Stomach (tissue), 9 donors: Measurements from ENCODE around the gene MYL7. TPM values are rescaled to one million over a fixed set of nuclear protein-coding genes. Genes with fewer than 3 reads are reported as not detected.

ENCODE experiments used
- DNase-seq, 2 donors: peaks; one replicate each; pipeline versions ENCODE4 v3.0.0 to v3.0.0-alpha.2; 2013 to 2019
- H3K27ac ChIP-seq, 5 donors: fragments of 200-600 bp in 4 of 5; sonication (generic) in 4 of 5; one replicate each; pipeline ENCODE4 v1.5.1; 2013 to 2019; ENCODE audit warnings: mild to moderate bottlenecking in 1 of 5, moderate library complexity in 1 of 5
- H3K27me3 ChIP-seq, 3 donors: fragments of 200-600 bp; sonication (generic); one replicate each; pipeline ENCODE4 v1.5.1; 2017 to 2019; ENCODE audit warnings: mixed run types in 1 of 3
- H3K36me3 ChIP-seq, 4 donors: fragments of 200-600 bp; sonication (generic); 1 replicate in 3 of 4; 2 replicates in 1 of 4; pipeline ENCODE4 v1.5.1; 2016 to 2019
- H3K4me1 ChIP-seq, 4 donors: fragments of 200-600 bp; sonication (generic); one replicate each; pipeline ENCODE4 v1.5.1; 2016 to 2019
- H3K4me3 ChIP-seq, 4 donors: fragments of 200-600 bp; sonication (generic) in 3 of 4; one replicate each; pipeline ENCODE4 v1.5.1; 2016 to 2019; ENCODE audit warnings: mild to moderate bottlenecking in 1 of 4
- H3K9me3 ChIP-seq, 4 donors: fragments of 200-600 bp; sonication (generic); one replicate each; pipeline ENCODE4 v1.5.1; 2016 to 2019
- CTCF ChIP-seq, 7 experiments: fragments of 450-650 bp in 4 of 7; fragments of 200-600 bp in 3 of 7; sonication (generic) in 3 of 7; IDR thresholded peaks; one replicate each; pipeline ENCODE4 v1.5.1; 2016 to 2019; ENCODE audit warnings: antibody characterized with exemption in 7 of 7, control low read depth in 2 of 7, mild to moderate bottlenecking in 1 of 7
- EP300 ChIP-seq: sonication (generic); formaldehyde crosslinking; IDR thresholded peaks from one replicate; pipeline ENCODE4 v1.6.1; 2017; ENCODE audit warnings: antibody characterized with exemption
- POLR2A ChIP-seq, 4 donors: fragments of 450-650 bp; IDR thresholded peaks; one replicate each; pipeline ENCODE4 v1.6.1; 2016; ENCODE audit warnings: antibody characterized with exemption in 4 of 4, control low read depth in 2 of 4, mild to moderate bottlenecking in 1 of 4, moderate library complexity in 1 of 4
- POLR2AphosphoS5 ChIP-seq, 3 donors: sonication (generic); formaldehyde crosslinking; IDR thresholded peaks; one replicate each; pipeline ENCODE4 v1.6.1; 2016; ENCODE audit warnings: antibody characterized with exemption in 3 of 3
- WGBS, 5 donors: extraction: QIAGEN DNeasy Blood & Tissue Kit in 3 of 5; methylation state at CpG; one replicate each; pipeline versions ENCODE4 v1.1.5 to v1.1.7; 2013 to 2018; 5-methylcytosine and 5-hydroxymethylcytosine counted together
- intact Hi-C: fragments of 100-400 bp; cut with DNase I; formaldehyde crosslinking; loops from one replicate; pipeline ENCODE4 v1.15.1; 2023; ENCODE audit warnings: low total_unique reads
- polyA plus RNA-seq, 3 donors: library from polyadenylated mRNA; stranded (reverse); fragments of 200-250 nt; gene quantifications; one replicate each; pipeline ENCODE4 v1.2.3, GENCODE V29; 2013
- total RNA-seq, 5 donors: library from RNA; depleted of rRNA; stranded (reverse); fragments of >200 nt; gene quantifications; one replicate each; pipeline versions ENCODE4 v1.1.0 to v1.2.3, GENCODE V29; 2014 to 2016
- donor health status: healthy with polysubstance abuse.
- donor health status: Bipolar disorder and iron deficiency.
- donor health status: healthy.

The MYL7 gene
- total and polyA plus RNA-seq, 8 donors, result 2.2 TPM; not detected in 7

DNA sequence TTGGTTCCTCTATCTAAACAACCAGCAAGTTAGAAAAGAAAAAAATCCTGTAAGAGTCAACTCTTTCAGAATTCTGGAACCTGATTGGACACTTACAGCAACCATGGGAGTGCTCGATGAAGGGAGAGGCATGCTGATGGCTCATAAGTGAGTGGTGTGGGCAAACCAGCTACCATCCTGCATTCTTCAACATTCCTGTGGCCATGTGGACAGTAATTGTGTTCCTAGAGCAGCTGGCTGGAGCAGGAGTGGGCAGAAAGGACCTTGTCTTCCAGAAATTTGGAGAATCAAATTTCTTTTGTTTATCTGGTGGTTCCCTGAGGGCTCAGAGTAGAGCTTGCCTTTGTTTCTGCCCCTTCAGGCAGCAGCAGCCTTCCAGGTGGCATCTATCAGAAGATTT, 22.5 kb upstream of the MYL7 start:
- no peak for DNase-seq
- WGBS, 5 donors, result 36 to 61% (median 59%) methylated on average over 1 of the region's 1 CpG
- intact Hi-C loops, result no loop called here
- Histone ChIP-seq H3K9me3 (no peaks in the 10 kb centered on the region), H3K36me3 (no peaks in the 10 kb centered on the region), H3K4me3 (no peak overlapping the region), H3K27ac (no peak overlapping the region), H3K4me1 (no peaks in the 10 kb centered on the region), H3K27me3 (no peaks in the 10 kb centered on the region)
- no peak for TF ChIP-seq POLR2AphosphoS5 (IDR thresholded peaks at IDR 0.05)
- TF ChIP-seq POLR2A (IDR thresholded peaks at IDR 0.05), result no peak
- TF ChIP-seq CTCF (IDR thresholded peaks at IDR 0.05), result no peak
- TF ChIP-seq EP300, result no peak

DNA sequence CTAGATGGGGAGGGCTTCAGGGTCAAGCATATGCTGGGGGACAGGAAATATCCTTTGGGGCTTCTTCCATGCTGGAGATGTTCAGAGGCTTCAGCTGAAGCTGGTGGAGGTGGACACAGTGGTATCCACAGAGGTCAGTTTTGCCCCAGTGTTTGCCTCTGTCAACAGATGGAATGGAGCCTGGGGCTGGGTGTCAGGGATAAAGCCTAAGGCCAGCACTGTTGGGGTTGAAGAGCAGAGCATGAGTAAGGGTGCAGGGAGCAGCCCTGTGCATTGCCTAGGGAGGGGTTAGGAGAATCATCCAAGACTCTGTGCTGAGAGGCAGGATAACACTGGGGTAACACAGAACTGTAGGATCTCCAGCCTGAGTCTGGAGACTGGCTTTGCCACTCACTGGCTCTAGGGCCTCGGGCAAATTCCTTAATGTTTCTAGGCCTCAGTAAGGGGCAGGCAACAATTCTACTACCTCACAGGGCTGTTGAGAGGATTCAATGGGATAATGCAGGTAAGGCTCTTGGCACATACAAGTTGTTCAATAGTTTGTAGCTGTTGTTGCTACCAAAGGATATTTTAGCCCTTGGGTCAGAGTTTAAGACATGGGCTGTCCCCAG, 21.8 kb upstream of the MYL7 start:
- no peaks in the 10 kb centered on the region for H3K27me3 ChIP-seq
- WGBS, 5 donors, result 70 to 84% (median 80%) methylated on average over 1 of the region's 1 CpG
- no peaks in the 10 kb centered on the region for H3K9me3 ChIP-seq
- H3K4me1 ChIP-seq, result no peaks in the 10 kb centered on the region
- DNase-seq, result no peak
- no peak overlapping the region for H3K27ac ChIP-seq
- TF ChIP-seq CTCF (IDR thresholded peaks at IDR 0.05) (no peak), POLR2A (IDR thresholded peaks at IDR 0.05) (no peak), POLR2AphosphoS5 (IDR thresholded peaks at IDR 0.05) (no peak), EP300 (no peak)
- H3K36me3 ChIP-seq, result no peaks in the 10 kb centered on the region
- H3K4me3 ChIP-seq, result no peak overlapping the region
- intact Hi-C loops, result no loop called here

- Histone ChIP-seq H3K4me3 (no peak overlapping the region), H3K9me3 (no peaks in the 10 kb centered on the region), H3K27ac (no peak overlapping the region), H3K27me3 (no peaks in the 10 kb centered on the region), H3K36me3 (no peaks in the 10 kb centered on the region), H3K4me1 (no peaks in the 10 kb centered on the region)
- intact Hi-C loops, result no loop called here
- DNase-seq, result no peak
- TF ChIP-seq EP300 (no peak), CTCF (IDR thresholded peaks at IDR 0.05) (no peak), POLR2A (IDR thresholded peaks at IDR 0.05) (no peak), POLR2AphosphoS5 (IDR thresholded peaks at IDR 0.05) (no peak)
- 76 to 89% (median 84%) methylated on average over 4 of the region's 4 CpGs for WGBS, 5 donors
Observed at GRCh38 chr7:44162179-44162578, 21.0 kb upstream of the MYL7 start.

DNA sequence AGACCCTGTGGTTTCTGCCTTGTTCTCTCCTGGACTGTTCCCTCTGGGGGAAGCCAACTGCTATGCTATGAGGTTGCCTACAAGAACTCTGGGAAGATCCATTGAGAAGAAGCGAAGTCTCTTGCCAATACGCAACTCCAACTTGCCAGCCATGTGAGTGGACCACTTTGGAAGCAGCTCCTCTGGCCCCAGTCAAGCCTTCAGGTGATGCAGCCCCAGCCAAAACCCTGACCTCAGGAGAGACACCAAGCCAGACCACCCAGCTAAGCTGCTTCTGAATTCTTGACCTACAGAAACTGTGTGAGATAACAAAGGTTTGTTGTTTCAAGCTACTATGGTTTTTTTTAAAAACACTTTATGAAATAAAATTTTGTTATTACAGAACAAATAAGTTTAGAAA, 20.2 kb upstream of the MYL7 start:
- no peak overlapping the region for H3K4me3 ChIP-seq
- intact Hi-C loops, result no loop called here
- no peaks in the 10 kb centered on the region for H3K4me1 ChIP-seq
- 95 to 100% (median 97%) methylated on average over 2 of the region's 2 CpGs for WGBS, 5 donors
- H3K36me3 ChIP-seq, result no peaks in the 10 kb centered on the region
- TF ChIP-seq EP300, result no peak
- TF ChIP-seq POLR2AphosphoS5 (IDR thresholded peaks at IDR 0.05), result no peak
- TF ChIP-seq CTCF (IDR thresholded peaks at IDR 0.05), result no peak
- TF ChIP-seq POLR2A (IDR thresholded peaks at IDR 0.05), result no peak
- H3K9me3 ChIP-seq, result no peaks in the 10 kb centered on the region
- peaks cover 0 to 3% (median 0%) of the 10 kb centered on the region in 3 donors for H3K27me3 ChIP-seq
- no peak overlapping the region for H3K27ac ChIP-seq
- DNase-seq, result no peak
